ENCODE measurements around the gene RCOR3. TPM values are rescaled to one million over a fixed set of nuclear protein-coding genes. Genes with fewer than 3 reads are reported as not detected.
A peak's percentile ranks its signal among the peaks of the same experiment; 100 is the strongest.
"Not testable (repeated sequence)": the region's sequence is repeated elsewhere in the genome, so short reads cannot be mapped to it uniquely, and the experiment has no call there.

The RCOR3 gene
- total RNA-seq, 2 donors from 2014 or later: 42.1 to 63.0 TPM

- Mint-ChIP-seq H3K36me3 (no peaks in the 10 kb centered on the region), H3K4me3 (no peak overlapping the region), H3K27me3 (peaks cover 10 to 17% of the 10 kb centered on the region in 2 donors), H3K4me1 (ENCODE audit: low read depth in 2 of 2) (no peaks in the 10 kb centered on the region), H3K9me3 (no peaks in the 10 kb centered on the region), H3K27ac (no peak overlapping the region)
- ATAC-seq (no peak), DNase-seq (ENCODE audit: low spot score) (no peak)
Observed at GRCh38 chr1:211241071-211241470, 18.1 kb upstream of the RCOR3 start.

GRCh38 chr1:211243639-211244038 lies 15.5 kb upstream of the RCOR3 start:
- H3K9me3 Mint-ChIP-seq; H3K4me3 Mint-ChIP-seq; H3K4me1 Mint-ChIP-seq (ENCODE audit: low read depth in 2 of 2); H3K27ac Mint-ChIP-seq; H3K36me3 Mint-ChIP-seq; DNase-seq (ENCODE audit: low spot score); ATAC-seq: not testable (repeated sequence)
- peaks cover 10 to 17% of the 10 kb centered on the region in 2 donors for H3K27me3 Mint-ChIP-seq

GRCh38 chr1:211246583-211246982 lies 12.6 kb upstream of the RCOR3 start:
- not testable (repeated sequence) for H3K27ac Mint-ChIP-seq

GRCh38 chr1:211247921-211248320 lies 11.2 kb upstream of the RCOR3 start:
- Mint-ChIP-seq H3K27ac (no peak overlapping the region), H3K27me3 (peaks cover 6 to 8% of the 10 kb centered on the region in 2 donors), H3K9me3 (no peaks in the 10 kb centered on the region), H3K4me1 (ENCODE audit: low read depth in 2 of 2) (no peaks in the 10 kb centered on the region), H3K4me3 (no peak overlapping the region), H3K36me3 (no peaks in the 10 kb centered on the region)
- DNase-seq (ENCODE audit: low spot score): no peak
- no peak for ATAC-seq

More at GRCh38 chr1:211246583-211246982, 12.6 kb upstream of the RCOR3 start:
- H3K4me1 Mint-ChIP-seq (ENCODE audit: low read depth in 2 of 2); DNase-seq (ENCODE audit: low spot score); H3K4me3 Mint-ChIP-seq; H3K36me3 Mint-ChIP-seq; H3K9me3 Mint-ChIP-seq; H3K27me3 Mint-ChIP-seq; ATAC-seq: not testable (repeated sequence)

- ATAC-seq, H3K9me3 Mint-ChIP-seq: not testable (repeated sequence)
Observed at GRCh38 chr1:211249611-211250010, 9.6 kb upstream of the RCOR3 start.

GRCh38 chr1:211257826-211258225 lies 1.3 kb upstream of the RCOR3 start:
- DNase-seq (ENCODE audit: low spot score) (no peak), ATAC-seq (no peak)
- no peaks in the 10 kb centered on the region for H3K27me3 Mint-ChIP-seq
- no peaks in the 10 kb centered on the region for H3K9me3 Mint-ChIP-seq
- peaks cover 12 to 16% of the 10 kb centered on the region in 2 donors for H3K4me1 Mint-ChIP-seq (ENCODE audit: low read depth in 2 of 2)
- H3K27ac Mint-ChIP-seq: peak overlapping the region; percentile 92 to 95
- peak overlapping the region; percentile 99 for H3K4me3 Mint-ChIP-seq
- H3K36me3 Mint-ChIP-seq: no peaks in the 10 kb centered on the region

More at GRCh38 chr1:211249611-211250010, 9.6 kb upstream of the RCOR3 start:
- not testable (repeated sequence) for H3K36me3 Mint-ChIP-seq; H3K27ac Mint-ChIP-seq; H3K4me1 Mint-ChIP-seq (ENCODE audit: low read depth in 2 of 2); DNase-seq (ENCODE audit: low spot score); H3K4me3 Mint-ChIP-seq; H3K27me3 Mint-ChIP-seq

- Mint-ChIP-seq H3K36me3 (no peaks in the 10 kb centered on the region), H3K27me3 (no peaks in the 10 kb centered on the region), H3K4me1 (ENCODE audit: low read depth in 2 of 2) (peaks cover 12 to 16% of the 10 kb centered on the region in 2 donors), H3K27ac (peak overlapping the region; percentile 92 to 95), H3K4me3 (peak overlapping the region; percentile 99), H3K9me3 (no peaks in the 10 kb centered on the region)
- DNase-seq (ENCODE audit: low spot score) (peak; percentile 74), ATAC-seq (peak in 1 of 2 donors; percentile 25)
Observed at GRCh38 chr1:211258310-211258755, 833 bp upstream of the RCOR3 start.

- H3K27ac Mint-ChIP-seq: peak overlapping the region; percentile 74 to 95
- no peak for DNase-seq (ENCODE audit: low spot score)
- H3K4me3 Mint-ChIP-seq: peak overlapping the region; percentile 99
- no peaks in the 10 kb centered on the region for H3K36me3 Mint-ChIP-seq
- peak in 1 of 2 donors; percentile 26 for ATAC-seq
- H3K27me3 Mint-ChIP-seq: no peaks in the 10 kb centered on the region
- no peaks in the 10 kb centered on the region for H3K9me3 Mint-ChIP-seq
- peaks cover 15 to 16% of the 10 kb centered on the region in 2 donors for H3K4me1 Mint-ChIP-seq (ENCODE audit: low read depth in 2 of 2)
Observed at GRCh38 chr1:211259638-211260126, 516 bp downstream of the RCOR3 start.

- Mint-ChIP-seq H3K27ac (peak overlapping the region; percentile 87 to 95), H3K9me3 (no peaks in the 10 kb centered on the region), H3K4me3 (peak overlapping the region; percentile 99), H3K27me3 (no peaks in the 10 kb centered on the region), H3K4me1 (ENCODE audit: low read depth in 2 of 2) (peaks cover 15 to 16% of the 10 kb centered on the region in 2 donors), H3K36me3 (no peaks in the 10 kb centered on the region)
- DNase-seq (ENCODE audit: low spot score) (peak; percentile 79), ATAC-seq (peak in 1 of 2 donors; percentile 47)
Observed at GRCh38 chr1:211260141-211261107, 1.3 kb downstream of the RCOR3 start.

- peak overlapping the region; percentile 87 to 95 for H3K27ac Mint-ChIP-seq
- ATAC-seq (no peak), DNase-seq (ENCODE audit: low spot score) (no peak)
- no peaks in the 10 kb centered on the region for H3K27me3 Mint-ChIP-seq
- no peaks in the 10 kb centered on the region for H3K36me3 Mint-ChIP-seq
- H3K9me3 Mint-ChIP-seq: no peaks in the 10 kb centered on the region
- peak overlapping the region; percentile 99 for H3K4me3 Mint-ChIP-seq
- peaks cover 16 to 19% of the 10 kb centered on the region in 2 donors for H3K4me1 Mint-ChIP-seq (ENCODE audit: low read depth in 2 of 2)
Observed at GRCh38 chr1:211261229-211261628, 2.1 kb downstream of the RCOR3 start.

GRCh38 chr1:211263022-211263421 lies 3.9 kb downstream of the RCOR3 start:
- H3K4me1 Mint-ChIP-seq (ENCODE audit: low read depth in 2 of 2): peaks cover 17 to 19% of the 10 kb centered on the region in 2 donors
- not testable (repeated sequence) for H3K36me3 Mint-ChIP-seq; H3K9me3 Mint-ChIP-seq; H3K27me3 Mint-ChIP-seq; DNase-seq (ENCODE audit: low spot score); ATAC-seq; H3K4me3 Mint-ChIP-seq; H3K27ac Mint-ChIP-seq

- no peaks in the 10 kb centered on the region for H3K9me3 Mint-ChIP-seq
- no peaks in the 10 kb centered on the region for H3K36me3 Mint-ChIP-seq
- DNase-seq (ENCODE audit: low spot score): no peak
- no peak for ATAC-seq
- no peaks in the 10 kb centered on the region for H3K27me3 Mint-ChIP-seq
- no peak overlapping the region for H3K4me3 Mint-ChIP-seq
- no peak overlapping the region for H3K27ac Mint-ChIP-seq
- peaks cover 7% of the 10 kb centered on the region in 2 donors for H3K4me1 Mint-ChIP-seq (ENCODE audit: low read depth in 2 of 2)
Observed at GRCh38 chr1:211267204-211267857, 8.2 kb downstream of the RCOR3 start.

GRCh38 chr1:211279340-211279739 lies 20.2 kb downstream of the RCOR3 start:
- Mint-ChIP-seq H3K27ac (no peak overlapping the region), H3K36me3 (peaks cover 4% of the 10 kb centered on the region), H3K4me1 (ENCODE audit: low read depth in 2 of 2) (no peaks in the 10 kb centered on the region), H3K27me3 (no peaks in the 10 kb centered on the region), H3K9me3 (no peaks in the 10 kb centered on the region), H3K4me3 (no peak overlapping the region)
- ATAC-seq (no peak), DNase-seq (ENCODE audit: low spot score) (no peak)

GRCh38 chr1:211280910-211281309 lies 21.7 kb downstream of the RCOR3 start:
- H3K4me3 Mint-ChIP-seq: no peak overlapping the region
- H3K27ac Mint-ChIP-seq: no peak overlapping the region
- no peak for ATAC-seq
- H3K36me3 Mint-ChIP-seq: peaks cover 4% of the 10 kb centered on the region
- no peaks in the 10 kb centered on the region for H3K27me3 Mint-ChIP-seq
- DNase-seq (ENCODE audit: low spot score): no peak
- no peaks in the 10 kb centered on the region for H3K9me3 Mint-ChIP-seq
- peaks cover 0 to 4% of the 10 kb centered on the region in 2 donors for H3K4me1 Mint-ChIP-seq (ENCODE audit: low read depth in 2 of 2)

Data from natural killer cell treated with Interleukin-12 subunit alpha and Interleukin-12 subunit beta and Interleukin-15 and Interleukin-18, amount 100 ng/mL, for 72 hours (primary cell).